ENCODE results near the gene UBE2O.

Gene UBE2O

GRCh38 chr17:76499267-76499667 lies 46.3 kb upstream of the UBE2O start (continued):
- TF ChIP-seq ZNF449 (tag by site-specific recombination; IDR thresholded peaks at IDR 0.05) (no peak), ZNF639 (tag by site-specific recombination; IDR thresholded peaks at IDR 0.05) (0 out of 2 replicates have a peak, but pooled peaks have one; percentile 33), BCL6B (tag by site-specific recombination; IDR thresholded peaks at IDR 0.05) (no peak), GLIS1 (tag by site-specific recombination; IDR thresholded peaks at IDR 0.05) (peak; percentile 98), FEZF1 (tag by site-specific recombination; IDR thresholded peaks at IDR 0.05) (no peak), ZFP69B (tag by site-specific recombination; IDR thresholded peaks at IDR 0.05) (peak; percentile 41; the same call in 1 of the 2 replicates), MYNN (tag by site-specific recombination; IDR thresholded peaks at IDR 0.05; ENCODE audit: borderline replicate concordance) (no peak), ZNF529 (tag by site-specific recombination; IDR thresholded peaks at IDR 0.05; ENCODE audit: insufficient replicate concordance) (no peak), ZNF366 (tag by site-specific recombination; conservative IDR thresholded peaks at IDR 0.05) (peak; percentile 41), ZNF624 (tag by site-specific recombination; IDR thresholded peaks at IDR 0.05) (no peak), ZNF121 (tag by site-specific recombination; IDR thresholded peaks at IDR 0.05) (no peak)

- CTCF ChIA-PET: interaction anchor here (0.6 to 3.6 kb wide), 12 partner anchors 11 to 423 kb away, joined by 3 to 15 read pairs (median 3); partner anchors contain the start of gene AANAT
- Histone ChIP-seq H3K4me3 (ENCODE audit: low read depth, low read length) (no peak overlapping the region), H3K9me3 (ENCODE audit: control insufficient read depth, insufficient read depth, low read depth, low read length) (no peaks in the 10 kb centered on the region), H3K4me1 (ENCODE audit: control insufficient read depth, insufficient read depth, low read length) (peaks cover 21% of the 10 kb centered on the region), H3K36me3 (ENCODE audit: control insufficient read depth in 2 of 2, insufficient read depth in 1 of 2, low read length in 2 of 2) (no peaks in the 10 kb centered on the region), H3K27ac (ENCODE audit: extremely low read depth, low read depth, low read length) (no peak overlapping the region)
- POLR2A ChIA-PET: interaction anchor here (0.6 to 1.4 kb wide), 4 partner anchors 58 to 145 kb away, joined by 3 to 8 read pairs (median 4); partner anchors contain the start of gene PRPSAP1
- TF ChIP-seq ZNF292 (tag by site-specific recombination; IDR thresholded peaks at IDR 0.05; ENCODE audit: borderline replicate concordance, low read depth) (0 out of 2 replicates have a peak, but pooled peaks have one; percentile 3), BCL11B (tag by site-specific recombination; IDR thresholded peaks at IDR 0.05; ENCODE audit: low read depth) (no peak), YY2 (tag by site-specific recombination; IDR thresholded peaks at IDR 0.05) (no peak), KLF16 (tag by site-specific recombination; IDR thresholded peaks at IDR 0.05) (no peak), PRDM2 (tag by site-specific recombination; IDR thresholded peaks at IDR 0.05; ENCODE audit: borderline replicate concordance) (no peak), ZNF610 (tag by site-specific recombination; IDR thresholded peaks at IDR 0.05; ENCODE audit: borderline replicate concordance) (no peak), PRDM1 (tag by site-specific recombination; IDR thresholded peaks at IDR 0.05) (0 out of 2 replicates have a peak, but pooled peaks have one; percentile 31), FEZF1 (tag by site-specific recombination; IDR thresholded peaks at IDR 0.05) (peak; percentile 19; the same call in 1 of the 2 replicates), ZFHX2 (tag by site-specific recombination; conservative IDR thresholded peaks at IDR 0.05) (no peak), ZNF654 (tag by site-specific recombination; IDR thresholded peaks at IDR 0.05; ENCODE audit: low read depth) (no peak), ZNF404 (tag by site-specific recombination; IDR thresholded peaks at IDR 0.05) (no peak)
Observed at GRCh38 chr17:76498876-76499251, 45.9 kb upstream of the UBE2O start.
